ENCODE measurements around the gene SMC1A. TPM values are rescaled to one million over a fixed set of nuclear protein-coding genes. Genes with fewer than 3 reads are reported as not detected.
A peak's percentile ranks its signal among the peaks of the same experiment; 100 is the strongest.
"Not testable (repeated sequence)": the region's sequence is repeated elsewhere in the genome, so short reads cannot be mapped to it uniquely, and the experiment has no call there.

Gene SMC1A
- polyA plus RNA-seq, 3 donors = 5.7 to 13.5 (median 7.1) TPM

DNA sequence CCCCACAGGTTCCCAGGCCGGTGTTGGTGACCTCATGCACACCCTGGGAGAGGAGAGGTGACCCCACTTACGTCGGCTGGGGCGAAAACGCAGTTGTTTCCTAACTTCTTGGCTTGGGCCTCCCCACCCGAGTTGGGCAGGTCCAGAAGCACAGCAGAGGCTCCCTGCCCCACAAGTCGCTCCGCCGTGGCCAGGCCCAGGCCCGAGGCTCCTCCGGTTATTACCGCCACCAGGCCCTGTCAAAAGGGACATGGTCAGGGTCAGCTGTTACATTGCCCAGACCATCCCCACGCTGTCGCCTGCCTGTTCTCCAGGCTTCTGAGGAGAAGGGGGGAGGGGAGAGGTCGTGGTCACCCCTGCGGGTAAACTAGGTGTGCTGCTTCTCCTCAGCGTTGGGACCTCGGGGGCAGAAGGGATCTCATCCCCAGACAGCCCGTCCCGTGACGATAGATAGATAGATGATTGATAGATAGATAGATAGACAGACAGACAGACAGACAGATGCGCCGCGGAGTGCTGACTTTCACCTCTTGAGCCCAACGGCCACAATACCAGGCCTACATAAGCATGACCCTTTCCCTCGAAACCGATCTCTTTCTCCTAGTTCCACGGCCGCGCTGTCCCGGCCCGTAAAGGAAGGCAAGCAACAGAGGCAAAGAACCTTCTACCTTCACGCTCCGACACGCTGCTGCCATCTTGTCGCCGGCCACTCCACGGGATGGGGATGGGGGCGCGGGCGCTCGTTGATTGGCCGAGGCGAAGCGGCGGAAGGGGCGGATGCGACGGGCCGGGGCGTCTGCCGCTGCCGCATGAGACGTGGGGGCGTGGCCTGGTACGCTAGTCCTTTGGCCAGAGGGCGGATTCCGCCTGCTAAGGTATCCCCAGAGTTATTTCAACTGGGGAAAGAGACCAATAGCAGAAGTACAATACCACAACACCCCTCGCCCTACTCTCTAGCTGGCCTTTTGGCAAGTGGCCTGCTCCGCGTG lies 11.5 kb upstream of the SMC1A start, which contains the start of gene HSD17B10:
Gene HSD17B10 (minus strand): TSS at position 720 of the 989 bp plus-strand sequence. CDS start 25 bp downstream, at position 695.
- WGBS, 3 donors = 1 to 27% (median 7%) methylated on average over 34 to 61 of the region's 61 CpGs
- no peak within 1 kb of the TSS for H3K27ac ChIP-seq (ENCODE audit: low read depth, low read length)

DNA sequence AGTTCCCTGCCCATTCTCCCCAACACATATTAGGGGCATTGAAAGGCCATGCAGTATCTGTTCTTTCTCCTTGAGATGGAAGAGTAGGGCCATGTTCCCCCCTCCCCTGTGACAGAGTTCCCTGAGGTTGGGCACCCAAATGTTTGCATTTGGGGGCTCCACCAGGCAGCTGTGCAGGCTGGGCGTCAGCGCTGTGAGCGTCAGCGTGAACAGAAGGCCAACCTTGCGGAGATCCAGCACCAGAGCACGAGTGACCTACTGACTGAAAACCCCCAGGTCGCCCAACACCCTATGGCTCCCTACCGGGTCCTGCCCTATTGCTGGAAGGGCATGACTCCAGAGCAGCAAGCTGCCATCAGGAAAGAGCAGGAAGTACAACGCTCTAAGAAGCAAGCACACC lies 7.8 kb upstream of the SMC1A start:
- 88 to 91% (median 89%) methylated on average over 9 of the region's 9 CpGs for WGBS, 3 donors
- H3K27ac ChIP-seq (ENCODE audit: low read depth, low read length) = no peak overlapping the region

DNA sequence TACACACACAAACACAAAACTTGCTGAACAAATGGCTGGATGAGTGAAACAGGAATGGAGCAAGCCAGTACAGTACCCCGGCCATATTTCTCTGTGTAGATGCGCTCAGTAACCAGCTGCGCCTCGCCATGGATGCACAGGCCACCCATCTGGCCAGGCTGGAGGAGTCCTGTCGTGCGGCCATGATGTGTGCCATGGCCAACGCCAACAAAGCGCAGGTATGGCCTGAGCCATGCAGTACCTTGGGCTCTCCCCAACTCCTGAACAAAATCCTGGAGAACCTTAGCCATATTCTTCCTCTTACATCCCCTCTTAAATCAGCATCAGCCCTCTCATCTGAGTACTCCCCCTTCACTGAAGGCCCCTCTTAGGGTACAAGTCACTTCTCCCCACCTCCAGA lies 7.3 kb upstream of the SMC1A start:
- WGBS, 3 donors = 93 to 97% (median 94%) methylated on average over 8 of the region's 8 CpGs
- H3K27ac ChIP-seq (ENCODE audit: low read depth, low read length) = no peak overlapping the region

DNA sequence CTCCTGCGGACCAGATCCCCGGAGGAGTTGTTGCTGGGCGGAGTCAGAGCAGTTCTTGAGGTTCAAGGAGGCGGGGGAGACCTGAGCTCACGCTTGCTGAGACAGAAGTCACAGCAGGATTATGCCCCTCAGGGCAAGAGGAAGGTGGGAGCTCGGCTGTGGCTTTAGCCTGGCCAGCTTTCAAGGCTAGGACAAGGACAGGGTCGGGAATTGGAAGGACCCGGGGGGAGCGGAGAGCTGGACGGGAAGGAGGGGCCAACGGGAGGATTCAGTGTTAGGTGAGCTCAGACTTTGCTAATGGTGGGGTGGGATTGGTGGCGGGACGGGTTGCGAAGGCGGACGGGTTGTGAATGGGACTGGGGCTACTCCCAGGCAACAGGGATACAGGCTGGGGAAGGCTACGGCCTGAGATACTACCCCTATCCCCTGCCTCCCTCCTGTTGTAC lies 430 bp upstream of the SMC1A start, which contains the start of gene RIBC1:
Gene RIBC1 (plus strand): TSS at position 13 of the 446 bp plus-strand sequence. CDS start 3,404 bp downstream, outside the sequence.
- H3K27ac ChIP-seq (ENCODE audit: low read depth, low read length) = peak within 1 kb of the TSS; percentile 80
- 4 to 12% (median 10%) methylated on average over 12 to 17 of the region's 17 CpGs for WGBS, 3 donors

DNA sequence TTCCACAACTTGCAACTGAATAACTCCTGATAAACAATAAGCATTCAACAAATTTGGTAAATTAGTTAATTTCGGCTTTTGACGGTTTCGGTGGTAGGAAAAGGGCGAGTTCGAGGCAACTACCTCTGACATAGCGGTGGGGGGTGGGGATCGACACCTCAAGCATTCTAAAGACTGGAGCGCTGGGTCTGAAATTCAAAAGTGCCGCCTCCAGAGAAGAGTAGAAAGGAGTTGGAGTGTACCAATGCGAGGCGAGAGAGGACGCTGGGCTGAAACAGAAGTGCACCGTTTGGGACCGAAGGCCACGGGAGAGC lies 725 bp downstream of the SMC1A start:
- H3K27ac ChIP-seq (ENCODE audit: low read depth, low read length) = peak overlapping the region; percentile 80
- 0 to 3% (median 0%) methylated on average over 14 to 15 of the region's 15 CpGs for WGBS, 3 donors

DNA sequence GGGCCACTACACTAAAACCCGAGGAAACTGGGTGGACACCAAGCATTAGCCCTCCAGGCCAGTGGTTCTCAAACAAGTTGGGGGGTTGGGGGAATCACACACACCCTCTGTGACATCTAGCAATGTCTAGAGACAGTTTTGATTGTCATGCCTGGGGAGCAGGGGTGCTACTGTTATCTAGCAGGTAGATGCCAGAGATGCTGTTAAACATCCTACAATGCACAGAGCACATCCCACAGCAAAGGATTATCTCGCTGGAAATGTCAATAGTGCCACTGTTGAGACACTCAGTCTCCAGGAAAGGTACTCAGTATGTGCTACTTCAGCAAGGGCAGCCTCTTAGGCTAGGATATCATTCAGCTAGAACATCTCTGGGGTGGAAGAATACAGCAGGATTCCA lies 1.3 kb downstream of the SMC1A start:
- WGBS, 3 donors = 17 to 35% (median 29%) methylated on average over 2 of the region's 2 CpGs
- no peak overlapping the region for H3K27ac ChIP-seq (ENCODE audit: low read depth, low read length)

DNA sequence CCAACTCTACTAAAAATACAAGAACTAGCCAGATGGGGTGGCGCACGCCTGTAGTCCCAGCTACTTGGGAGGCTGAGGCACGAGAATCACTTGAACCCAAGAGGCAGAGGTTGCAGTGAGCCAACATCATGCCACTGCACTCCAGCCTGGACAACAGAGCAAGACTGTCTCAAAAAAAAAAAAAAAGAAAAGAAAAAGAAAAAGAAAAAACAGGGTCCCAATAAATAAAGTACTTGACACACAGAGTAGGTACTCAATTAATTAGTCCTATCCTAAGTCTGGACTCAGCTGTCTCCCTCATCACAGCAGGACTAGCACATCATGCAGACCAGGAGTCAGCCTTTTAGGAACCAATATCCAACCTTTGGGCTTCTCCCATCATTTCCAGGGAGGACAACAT lies 2.1 kb downstream of the SMC1A start:
- not testable (repeated sequence) for H3K27ac ChIP-seq (ENCODE audit: low read depth, low read length)
- WGBS, 3 donors = 86 to 97% (median 96%) methylated on average over 1 to 3 of the region's 3 CpGs

DNA sequence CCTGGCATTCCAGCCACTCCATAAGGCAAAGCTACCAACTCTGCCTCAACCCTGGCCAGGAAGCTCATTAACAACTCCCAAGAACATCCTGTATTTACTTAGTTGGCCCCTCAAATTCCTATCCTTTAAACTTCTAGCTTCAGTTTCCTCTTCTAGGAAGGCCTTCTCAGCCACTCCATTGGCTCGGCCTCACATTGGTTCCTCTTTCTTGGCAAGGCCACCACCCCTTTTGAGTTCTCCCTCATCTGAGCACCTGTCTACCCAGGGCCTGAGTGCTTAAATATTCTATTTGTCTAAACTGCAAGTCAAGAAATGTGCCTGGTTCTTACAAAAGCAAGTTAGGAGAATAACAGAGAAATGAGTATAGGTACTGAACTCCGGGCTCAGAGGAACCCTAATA lies 10.0 kb downstream of the SMC1A start:
- WGBS, 3 donors = 77 to 94% (median 88%) methylated on average over 2 of the region's 2 CpGs

DNA sequence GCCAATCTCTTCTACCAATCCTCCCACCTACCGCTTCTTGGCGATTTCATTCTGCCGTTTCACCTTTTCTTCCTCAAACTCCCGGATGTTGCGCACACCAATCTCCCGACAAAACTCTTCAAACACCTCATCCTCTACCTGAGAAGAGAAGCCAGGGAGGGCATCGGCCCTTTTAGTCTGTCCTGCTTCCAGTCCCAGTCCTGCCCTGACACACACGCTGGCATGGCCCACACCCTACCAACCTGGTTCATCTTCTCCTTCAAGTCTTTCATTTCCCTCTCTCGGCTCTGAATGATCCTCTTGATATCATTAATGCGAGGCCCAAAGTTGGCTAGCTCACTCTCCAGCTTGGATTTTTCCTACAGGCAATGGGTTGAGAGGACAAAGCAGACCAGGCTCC lies 18.9 kb downstream of the SMC1A start:
- 90 to 94% (median 94%) methylated on average over 10 of the region's 10 CpGs for WGBS, 3 donors
- H3K27ac ChIP-seq (ENCODE audit: low read depth, low read length) = no peak overlapping the region

More for the DNA sequence above, 10.0 kb downstream of the SMC1A start:
- H3K27ac ChIP-seq (ENCODE audit: low read depth, low read length) = no peak overlapping the region

DNA sequence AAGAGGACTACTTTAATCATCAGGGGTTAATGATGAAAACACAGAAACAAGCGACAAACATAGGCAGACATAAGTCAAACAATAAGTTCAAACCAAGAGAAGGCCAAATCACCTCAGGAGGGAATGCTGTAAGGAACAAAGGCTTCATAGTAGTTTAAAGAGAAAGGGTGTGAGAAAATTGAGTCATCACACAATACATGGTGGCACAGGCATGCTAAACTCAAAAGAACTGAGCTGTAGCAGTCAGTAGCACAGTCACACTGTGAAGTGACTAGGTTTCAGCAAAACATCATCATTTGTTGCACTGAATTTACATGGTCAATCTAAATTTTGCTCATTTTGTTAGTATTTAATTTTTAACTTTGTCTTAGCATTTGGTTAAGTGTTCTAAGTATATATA lies 24.2 kb downstream of the SMC1A start:
- H3K27ac ChIP-seq (ENCODE audit: low read depth, low read length) = no peak overlapping the region
- WGBS, 3 donors = 93 to 95% (median 94%) methylated on average over 1 of the region's 1 CpG

DNA sequence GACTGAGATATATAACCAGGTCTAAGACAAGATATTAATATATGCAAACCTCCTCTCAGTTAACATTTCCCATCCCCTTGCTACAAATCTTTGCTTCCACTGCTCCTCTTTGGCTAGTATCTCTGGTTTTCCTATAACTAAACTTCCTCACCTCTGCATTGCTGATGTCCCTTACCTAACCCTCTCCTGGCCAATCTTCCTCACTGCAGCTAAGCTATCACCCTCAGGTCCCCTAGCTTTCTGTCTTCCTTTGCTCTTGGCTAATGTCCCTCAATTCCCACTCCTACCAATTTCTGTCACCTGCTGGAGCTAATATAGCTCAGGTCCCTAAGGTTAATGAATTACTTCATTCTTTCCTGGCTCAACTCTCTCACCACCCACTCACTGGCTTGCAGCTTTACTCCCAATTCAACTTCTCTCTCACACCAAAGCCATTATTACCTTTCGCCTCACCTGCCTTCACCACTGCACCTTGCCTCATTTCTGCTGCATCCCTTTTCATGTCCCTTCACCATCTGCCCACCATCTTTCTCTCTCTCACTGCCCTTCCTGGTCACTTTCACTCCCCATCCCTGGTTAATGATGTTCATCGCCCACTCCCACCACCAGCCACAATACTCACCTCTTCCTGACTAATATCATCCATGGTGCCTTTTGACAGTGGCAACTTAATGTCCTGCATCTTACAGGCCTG lies 26.7 kb downstream of the SMC1A start:
- H3K27ac ChIP-seq (ENCODE audit: low read depth, low read length) = no peak overlapping the region
- 96 to 100% (median 97%) methylated on average over 2 of the region's 2 CpGs for WGBS, 3 donors

DNA sequence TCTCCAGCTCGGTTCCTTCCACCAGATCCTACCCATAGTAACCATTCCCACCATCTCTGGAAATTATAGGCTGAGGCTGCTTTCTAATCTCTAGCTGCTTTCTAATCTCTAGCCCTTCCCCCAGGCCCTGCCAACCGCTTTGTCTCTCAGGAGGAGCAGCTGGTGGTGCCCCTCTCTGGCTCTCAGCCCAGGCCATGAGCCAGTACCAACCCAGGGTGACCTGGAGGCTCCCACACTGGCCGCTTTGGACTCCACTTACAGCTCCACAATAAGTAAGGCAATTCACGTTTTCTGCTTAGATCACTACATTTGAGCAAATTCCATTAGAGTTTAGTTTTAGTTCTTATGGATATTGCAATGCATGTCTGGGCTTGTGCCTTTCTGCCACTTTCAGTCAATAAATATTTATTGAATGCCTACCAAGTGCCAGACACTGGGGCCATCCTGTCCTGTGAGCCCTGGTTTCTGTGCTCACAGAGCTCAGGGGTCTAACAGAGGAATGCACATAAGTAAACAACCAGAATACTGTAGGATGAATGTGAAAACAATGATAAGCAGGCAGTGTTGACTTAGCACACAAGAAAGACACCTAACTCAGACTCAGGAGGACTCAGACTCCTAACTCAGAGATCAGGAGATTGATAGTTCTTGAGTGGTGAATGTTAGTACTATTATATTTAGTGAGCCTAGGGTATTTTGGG lies 38.9 kb downstream of the SMC1A start:
- WGBS, 3 donors = 85 to 97% (median 91%) methylated on average over 3 to 4 of the region's 4 CpGs
- no peak overlapping the region for H3K27ac ChIP-seq (ENCODE audit: low read depth, low read length)

DNA sequence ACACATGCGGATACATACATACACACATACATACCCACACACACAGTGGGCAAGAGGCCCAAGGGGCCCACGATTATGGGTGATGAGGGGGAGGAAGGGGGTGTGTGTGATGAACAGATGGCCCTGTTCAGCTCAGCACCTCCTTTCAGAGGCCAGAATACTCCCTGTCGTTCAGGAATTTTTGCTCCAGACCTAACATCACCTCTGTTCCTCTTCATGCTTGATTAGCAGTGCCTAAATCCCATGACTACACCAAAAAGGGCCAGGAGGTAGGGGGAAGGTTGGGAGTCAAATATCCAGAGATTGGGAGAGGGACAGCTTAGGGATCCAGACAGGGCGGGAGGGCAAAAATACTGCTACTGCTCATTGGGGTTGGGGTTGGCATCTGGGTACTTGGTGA lies 42.7 kb downstream of the SMC1A start:
- WGBS, 3 donors = 77 to 88% (median 83%) methylated on average over 3 to 4 of the region's 4 CpGs
- H3K27ac ChIP-seq (ENCODE audit: low read depth, low read length) = no peak overlapping the region

DNA sequence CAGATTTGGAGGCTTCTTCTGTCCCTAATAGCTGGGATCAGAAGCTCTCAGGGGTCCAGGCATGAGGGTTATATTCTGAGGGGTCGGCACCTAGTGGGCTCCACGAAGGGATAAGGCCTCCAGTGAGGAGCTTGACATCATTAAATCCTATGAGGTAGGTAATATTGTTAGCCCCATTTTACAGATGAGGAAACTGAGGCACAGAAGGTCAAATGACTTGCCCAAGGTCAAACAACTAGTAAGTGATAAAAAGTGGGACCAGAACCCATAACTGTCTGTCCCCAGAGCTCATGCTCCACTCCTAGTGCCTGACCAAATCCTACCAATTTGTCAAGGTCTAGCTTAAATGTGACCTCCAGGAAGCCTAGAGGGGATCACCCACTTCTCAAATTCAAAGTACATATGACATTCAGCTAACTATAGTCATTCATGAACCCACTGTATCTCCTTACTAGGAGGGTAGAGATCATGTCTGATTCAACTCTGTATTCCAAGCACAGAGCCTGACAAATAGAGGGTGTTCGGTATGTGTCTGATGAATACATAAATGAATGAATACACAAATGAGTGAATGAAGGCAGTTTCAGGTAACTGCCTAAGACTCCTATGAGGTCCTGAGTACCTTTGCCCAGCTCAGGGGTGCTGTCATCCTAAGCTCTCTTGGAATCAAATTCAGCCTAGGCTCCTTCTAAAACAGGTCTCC lies 43.3 kb downstream of the SMC1A start:
- WGBS, 3 donors = 95 to 100% (median 98%) methylated on average over 3 of the region's 3 CpGs
- no peak overlapping the region for H3K27ac ChIP-seq (ENCODE audit: low read depth, low read length)

DNA sequence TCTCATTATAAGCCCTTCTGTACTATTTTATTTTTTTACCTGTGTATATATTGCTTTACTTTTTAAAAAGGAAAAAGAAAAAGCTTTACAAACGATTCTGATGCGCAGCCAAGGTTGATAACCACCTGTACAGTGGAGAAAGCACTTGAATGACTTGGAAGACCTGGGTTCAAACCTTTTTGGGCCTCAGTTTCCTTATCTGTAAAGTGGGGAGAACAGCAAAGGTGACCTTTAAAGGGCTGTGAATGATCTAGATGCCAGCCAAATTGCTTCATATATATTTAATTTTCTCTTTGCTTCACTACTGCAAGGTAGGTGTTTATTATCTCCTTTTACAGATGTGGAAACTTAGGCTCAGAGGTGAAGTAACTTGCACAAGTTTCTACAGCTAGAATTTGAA lies 45.0 kb downstream of the SMC1A start:
- H3K27ac ChIP-seq (ENCODE audit: low read depth, low read length) = no peak overlapping the region
- 87 to 93% (median 90%) methylated on average over 2 of the region's 2 CpGs for WGBS, 3 donors

DNA sequence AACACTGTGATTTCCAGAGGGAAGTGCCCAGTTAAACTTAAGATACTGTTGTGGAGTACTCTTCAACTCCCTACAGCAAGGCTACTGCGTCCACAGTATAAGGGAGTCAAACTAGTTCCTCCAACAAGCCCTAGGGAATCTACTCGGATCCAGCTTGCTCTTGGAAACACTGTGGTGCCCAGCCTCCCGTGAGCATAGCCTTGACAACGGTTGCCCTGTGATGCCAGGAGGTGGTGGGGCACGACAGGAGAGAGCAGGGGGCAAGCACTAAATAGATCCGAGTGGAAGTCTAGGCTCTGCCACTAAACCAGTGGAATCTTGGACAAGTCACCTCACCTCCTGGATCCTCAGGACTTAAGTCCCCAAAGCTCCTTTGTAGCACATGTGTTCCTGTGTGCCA lies 45.6 kb downstream of the SMC1A start:
- no peak overlapping the region for H3K27ac ChIP-seq (ENCODE audit: low read depth, low read length)
- WGBS, 3 donors = 82 to 88% (median 84%) methylated on average over 6 of the region's 6 CpGs

DNA sequence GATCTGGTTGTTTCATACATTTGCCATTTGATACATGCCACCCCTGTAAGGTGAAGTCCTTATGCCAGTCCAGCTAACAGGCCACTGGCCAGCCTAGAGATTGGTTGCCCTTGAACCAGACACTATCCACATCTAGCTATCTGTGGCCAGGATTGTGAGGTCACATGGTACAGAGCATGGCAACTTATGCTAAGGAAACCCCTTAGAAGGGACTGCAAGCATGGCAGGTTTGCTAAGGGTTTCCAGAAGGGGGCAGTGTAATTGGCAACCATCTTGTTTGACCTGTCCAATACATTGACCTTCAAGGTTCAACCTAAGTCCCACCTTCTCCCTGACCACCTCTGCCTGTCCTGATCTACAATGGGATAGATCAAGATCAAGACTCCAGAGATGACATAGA lies 47.5 kb downstream of the SMC1A start:
- H3K27ac ChIP-seq (ENCODE audit: low read depth, low read length) = no peak overlapping the region

DNA sequence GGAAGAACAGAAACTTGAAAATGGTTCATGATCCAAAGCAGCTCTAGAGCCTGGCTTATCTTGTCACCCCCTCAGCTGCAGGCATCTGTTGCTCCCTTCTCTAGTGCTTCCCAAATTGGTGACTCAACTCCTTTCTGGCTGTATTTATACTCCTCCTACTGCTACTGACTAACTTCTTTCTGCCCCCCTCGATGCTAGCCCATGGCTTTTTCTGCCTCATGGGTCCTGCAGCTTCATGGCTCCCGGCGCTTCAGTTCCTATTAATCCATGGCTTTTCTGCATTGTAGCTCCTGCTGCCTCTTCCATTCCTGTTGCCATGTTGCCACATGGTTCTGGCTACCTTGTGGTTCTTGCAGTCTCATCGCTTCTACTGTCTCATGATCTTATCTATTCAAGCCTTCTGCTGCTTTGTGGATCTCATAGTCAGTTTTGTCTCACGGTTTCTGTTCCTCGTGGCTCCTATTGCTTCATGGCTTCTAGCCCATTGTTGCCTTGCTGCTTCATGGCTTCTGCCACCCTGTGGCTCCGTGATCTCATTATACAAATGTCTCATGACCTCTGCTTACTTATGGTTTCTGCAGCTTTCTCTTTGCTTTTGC lies 48.1 kb downstream of the SMC1A start:
- WGBS, 3 donors = 72 to 92% (median 78%) methylated on average over 7 of the region's 7 CpGs
- H3K27ac ChIP-seq (ENCODE audit: low read depth, low read length) = no peak overlapping the region

Measured in adipose tissue (tissue), 3 donors.